Measurements from ENCODE around the gene NR2E1. TPM values are rescaled to one million over a fixed set of nuclear protein-coding genes. Genes with fewer than 3 reads are reported as not detected.

The NR2E1 gene
- total RNA-seq, 1 donor from 2014 or later = not detected

DNA sequence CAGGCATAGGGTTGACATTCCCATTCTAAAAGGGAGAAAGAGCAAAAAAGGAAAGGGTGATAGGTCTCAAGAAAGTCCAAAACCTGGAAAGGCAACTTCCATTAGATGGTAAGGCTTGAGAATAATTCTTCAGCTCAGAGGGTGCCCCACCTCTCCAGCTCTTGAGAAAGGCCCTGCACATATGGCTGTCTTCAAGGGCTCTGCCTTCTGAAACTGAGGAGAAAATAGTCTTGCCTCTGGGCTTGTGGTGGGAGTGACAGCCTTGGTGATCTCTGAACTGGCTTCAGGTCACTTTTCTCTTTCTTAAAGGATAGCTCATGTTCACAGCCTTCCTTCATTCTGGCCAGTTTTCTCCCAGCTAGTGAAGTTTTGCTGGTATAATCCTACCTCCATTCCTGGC, 35.6 kb upstream of the NR2E1 start:
- H2AFZ ChIP-seq (ENCODE audit: low read depth, low read length) = no peak overlapping the region
- no peak overlapping the region for H3K27ac ChIP-seq (ENCODE audit: low read depth, low read length)
- Mint-ChIP-seq H3K4me1 (ENCODE audit: low read depth, unreplicated experiment) (peaks cover 16% of the 10 kb centered on the region), H3K27ac (ENCODE audit: unreplicated experiment) (no peak overlapping the region), H3K4me3 (ENCODE audit: unreplicated experiment) (no peak overlapping the region), H3K36me3 (ENCODE audit: low read depth, unreplicated experiment) (peaks cover 8% of the 10 kb centered on the region), H3K9me3 (ENCODE audit: unreplicated experiment) (peaks cover 6% of the 10 kb centered on the region), H3K27me3 (ENCODE audit: low read depth, unreplicated experiment) (peaks cover 55% of the 10 kb centered on the region)
- no peak for DNase-seq (ENCODE audit: low read depth)
- no peak for FAIRE-seq
- H4K20me1 ChIP-seq (ENCODE audit: insufficient read depth, low read length) = no peaks in the 10 kb centered on the region
- H3K4me2 ChIP-seq (ENCODE audit: low read length) = no peak overlapping the region
- H3K79me2 ChIP-seq (ENCODE audit: insufficient read depth, low read length) = no peaks in the 10 kb centered on the region
- H3K36me3 ChIP-seq (ENCODE audit: insufficient read depth, low read length) = no peaks in the 10 kb centered on the region
- H3K9ac ChIP-seq (ENCODE audit: low read length) = no peak overlapping the region
- peaks cover 37% of the 10 kb centered on the region for H3K27me3 ChIP-seq (ENCODE audit: insufficient read depth, low read length)
- H3K9me3 ChIP-seq (ENCODE audit: insufficient read depth, low read depth, low read length) = no peaks in the 10 kb centered on the region
- TF ChIP-seq EZH2 (IDR thresholded peaks at IDR 0.05; ENCODE audit: insufficient read depth, low read length) = no peak
- peaks cover 14% of the 10 kb centered on the region for H3K4me1 ChIP-seq (ENCODE audit: insufficient read depth, low read length)
- H3K4me3 ChIP-seq (ENCODE audit: insufficient read depth, low read depth, low read length) = no peak overlapping the region

DNA sequence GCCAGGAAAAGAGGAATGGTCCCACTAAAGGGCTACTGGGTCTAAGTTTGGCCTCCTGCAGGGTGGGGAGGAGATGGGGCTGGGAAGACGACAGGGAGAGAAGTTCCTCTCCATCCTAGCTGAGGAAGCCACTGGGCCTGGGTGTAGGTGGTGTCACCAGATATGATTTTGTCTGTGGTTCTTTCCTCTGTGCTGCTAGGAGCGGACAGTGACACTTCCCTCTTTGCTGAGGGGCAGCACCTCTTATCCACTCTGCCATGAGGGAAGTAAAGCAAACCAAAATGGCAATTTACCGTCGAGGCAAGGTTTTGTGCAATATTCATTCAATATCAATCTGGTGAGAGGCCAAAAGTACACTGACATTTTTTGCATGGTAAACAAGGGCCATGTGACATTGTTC, 33.0 kb upstream of the NR2E1 start:
- Histone ChIP-seq H3K4me1 (ENCODE audit: insufficient read depth, low read length) (peaks cover 14% of the 10 kb centered on the region), H3K79me2 (ENCODE audit: insufficient read depth, low read length) (no peaks in the 10 kb centered on the region), H3K27me3 (ENCODE audit: insufficient read depth, low read length) (peaks cover 17% of the 10 kb centered on the region), H3K4me3 (ENCODE audit: insufficient read depth, low read depth, low read length) (no peak overlapping the region), H3K36me3 (ENCODE audit: insufficient read depth, low read length) (no peaks in the 10 kb centered on the region), H3K9me3 (ENCODE audit: insufficient read depth, low read depth, low read length) (no peaks in the 10 kb centered on the region), H2AFZ (ENCODE audit: low read depth, low read length) (no peak overlapping the region), H3K4me2 (ENCODE audit: low read length) (no peak overlapping the region), H3K9ac (ENCODE audit: low read length) (no peak overlapping the region), H4K20me1 (ENCODE audit: insufficient read depth, low read length) (no peaks in the 10 kb centered on the region), H3K27ac (ENCODE audit: low read depth, low read length) (no peak overlapping the region)
- no peak for FAIRE-seq
- Mint-ChIP-seq H3K4me1 (ENCODE audit: low read depth, unreplicated experiment) (peaks cover 16% of the 10 kb centered on the region), H3K9me3 (ENCODE audit: unreplicated experiment) (peaks cover 6% of the 10 kb centered on the region), H3K27me3 (ENCODE audit: low read depth, unreplicated experiment) (peaks cover 41% of the 10 kb centered on the region), H3K27ac (ENCODE audit: unreplicated experiment) (peak overlapping the region; percentile 12), H3K36me3 (ENCODE audit: low read depth, unreplicated experiment) (peaks cover 8% of the 10 kb centered on the region), H3K4me3 (ENCODE audit: unreplicated experiment) (peak overlapping the region; percentile 56)
- TF ChIP-seq, protein P1, sequence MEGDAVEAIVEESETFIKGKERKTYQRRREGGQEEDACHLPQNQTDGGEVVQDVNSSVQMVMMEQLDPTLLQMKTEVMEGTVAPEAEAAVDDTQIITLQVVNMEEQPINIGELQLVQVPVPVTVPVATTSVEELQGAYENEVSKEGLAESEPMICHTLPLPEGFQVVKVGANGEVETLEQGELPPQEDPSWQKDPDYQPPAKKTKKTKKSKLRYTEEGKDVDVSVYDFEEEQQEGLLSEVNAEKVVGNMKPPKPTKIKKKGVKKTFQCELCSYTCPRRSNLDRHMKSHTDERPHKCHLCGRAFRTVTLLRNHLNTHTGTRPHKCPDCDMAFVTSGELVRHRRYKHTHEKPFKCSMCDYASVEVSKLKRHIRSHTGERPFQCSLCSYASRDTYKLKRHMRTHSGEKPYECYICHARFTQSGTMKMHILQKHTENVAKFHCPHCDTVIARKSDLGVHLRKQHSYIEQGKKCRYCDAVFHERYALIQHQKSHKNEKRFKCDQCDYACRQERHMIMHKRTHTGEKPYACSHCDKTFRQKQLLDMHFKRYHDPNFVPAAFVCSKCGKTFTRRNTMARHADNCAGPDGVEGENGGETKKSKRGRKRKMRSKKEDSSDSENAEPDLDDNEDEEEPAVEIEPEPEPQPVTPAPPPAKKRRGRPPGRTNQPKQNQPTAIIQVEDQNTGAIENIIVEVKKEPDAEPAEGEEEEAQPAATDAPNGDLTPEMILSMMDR (IDR thresholded peaks at IDR 0.05; ENCODE audit: insufficient read depth, low read depth, low read length) = no peak
- DNase-seq (ENCODE audit: low read depth) = no peak

DNA sequence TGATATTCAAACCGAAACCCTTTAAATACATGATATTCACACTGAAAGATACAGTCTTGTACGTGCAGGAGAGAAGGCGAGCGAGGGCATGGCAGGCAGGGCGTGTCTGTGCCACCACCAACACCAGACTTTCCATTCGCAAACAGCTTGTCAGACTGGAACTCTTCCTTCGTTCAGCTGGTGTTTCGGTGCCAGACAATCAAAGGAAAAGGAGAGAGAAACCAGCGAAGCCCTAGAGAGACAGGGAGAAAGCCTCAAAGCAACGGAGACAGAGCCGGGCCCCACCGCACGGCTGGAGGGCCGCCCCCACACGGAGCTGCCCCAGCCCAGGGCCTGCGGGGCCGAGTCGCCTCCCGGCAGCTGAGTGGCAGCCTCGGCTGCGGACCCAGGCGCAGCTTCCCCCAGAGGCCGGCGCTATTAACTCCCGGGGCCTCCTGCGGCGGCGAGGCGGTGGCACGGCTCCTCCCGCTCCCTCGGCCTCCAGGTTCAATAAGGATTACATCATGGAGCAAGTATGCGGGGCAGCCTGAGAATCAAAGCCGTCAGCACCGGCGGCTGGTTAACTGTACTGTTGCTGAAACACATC, 32.1 kb upstream of the NR2E1 start:
- Mint-ChIP-seq H3K9me3 (ENCODE audit: unreplicated experiment) (peaks cover 6% of the 10 kb centered on the region), H3K27ac (ENCODE audit: unreplicated experiment) (peak overlapping the region; percentile 100), H3K27me3 (ENCODE audit: low read depth, unreplicated experiment) (peaks cover 39% of the 10 kb centered on the region), H3K4me3 (ENCODE audit: unreplicated experiment) (peak overlapping the region; percentile 81), H3K4me1 (ENCODE audit: low read depth, unreplicated experiment) (peaks cover 16% of the 10 kb centered on the region), H3K36me3 (ENCODE audit: low read depth, unreplicated experiment) (peaks cover 8% of the 10 kb centered on the region)
- H3K4me3 ChIP-seq (ENCODE audit: insufficient read depth, low read depth, low read length) = peak overlapping the region; percentile 54
- peak overlapping the region; percentile 79 for H3K27ac ChIP-seq (ENCODE audit: low read depth, low read length)
- H2AFZ ChIP-seq (ENCODE audit: low read depth, low read length) = peak overlapping the region; percentile 96
- H3K9ac ChIP-seq (ENCODE audit: low read length) = peak overlapping the region; percentile 88
- H3K79me2 ChIP-seq (ENCODE audit: insufficient read depth, low read length) = no peaks in the 10 kb centered on the region
- H4K20me1 ChIP-seq (ENCODE audit: insufficient read depth, low read length) = no peaks in the 10 kb centered on the region
- H3K9me3 ChIP-seq (ENCODE audit: insufficient read depth, low read depth, low read length) = no peaks in the 10 kb centered on the region
- no peak for FAIRE-seq
- peak; percentile 78 for DNase-seq (ENCODE audit: low read depth)
- H3K4me2 ChIP-seq (ENCODE audit: low read length) = peak overlapping the region; percentile 95
- peaks cover 14% of the 10 kb centered on the region for H3K4me1 ChIP-seq (ENCODE audit: insufficient read depth, low read length)
- peaks cover 15% of the 10 kb centered on the region for H3K27me3 ChIP-seq (ENCODE audit: insufficient read depth, low read length)
- H3K36me3 ChIP-seq (ENCODE audit: insufficient read depth, low read length) = no peaks in the 10 kb centered on the region
- TF ChIP-seq EZH2 (IDR thresholded peaks at IDR 0.05; ENCODE audit: insufficient read depth, low read length) = no peak
- TF ChIP-seq, protein P1 (IDR thresholded peaks at IDR 0.05; ENCODE audit: insufficient read depth, low read depth, low read length) = no peak
